ENCODE data around the gene KAZN. TPM values are rescaled to one million over a fixed set of nuclear protein-coding genes. Genes with fewer than 3 reads are reported as not detected.

The KAZN gene
- total and polyA plus RNA-seq, 2 of the 8 experiments (the other 6 are each of a cell fraction or from before 2014, with no cell fraction given), result 3.7 to 11.8 TPM

DNA sequence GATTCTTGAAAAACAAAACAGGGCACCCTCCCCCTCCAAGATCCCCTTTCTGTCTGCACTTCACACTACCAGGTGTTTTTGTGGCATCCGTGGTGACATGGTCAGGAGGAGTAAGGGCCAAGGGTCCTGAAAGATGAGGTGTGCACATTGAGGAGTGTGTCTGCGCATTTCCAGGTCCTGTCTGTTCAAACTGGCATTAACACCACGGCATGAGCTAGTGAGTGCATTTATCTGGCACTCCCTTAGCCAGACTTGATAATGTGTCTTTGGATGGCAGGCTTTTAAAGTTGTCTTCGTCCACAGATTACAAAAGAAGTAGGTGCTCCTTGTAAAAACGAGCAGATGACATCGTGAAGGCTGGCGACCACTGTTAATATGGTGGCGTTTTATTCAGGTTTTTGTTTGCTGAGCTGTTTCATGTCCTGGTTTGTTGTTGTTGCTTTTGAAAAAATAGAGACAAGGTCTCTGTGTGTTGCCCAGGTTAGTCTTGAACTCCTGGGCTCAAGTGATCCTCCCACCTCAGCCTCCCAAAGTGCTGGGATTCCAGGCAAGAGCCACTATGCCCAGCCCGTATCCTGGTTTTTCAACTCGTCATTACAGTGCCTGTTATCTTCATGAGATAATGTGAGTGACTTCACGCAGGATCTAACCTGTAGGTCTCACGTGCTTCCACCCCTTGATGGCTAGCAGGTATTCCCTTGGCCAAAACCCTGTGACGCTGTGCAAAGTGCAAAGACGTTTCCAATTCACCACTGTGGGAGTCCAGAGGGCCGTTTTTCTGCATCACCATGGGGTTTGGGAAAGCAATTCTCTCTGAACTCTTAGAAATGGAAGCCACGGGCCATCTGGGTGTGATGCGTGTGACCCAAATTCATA, 559.3 kb downstream of the KAZN start:
- Histone ChIP-seq H4K8ac (ENCODE audit: extremely low read depth, insufficient read depth, low read length) (no peak overlapping the region), H3K27me3 (replicated peaks in 1 of 4; ENCODE audit: control insufficient read depth in 3 of 4, extremely low read depth in 1 of 4, insufficient read depth in 3 of 4, low read length in 3 of 4) (peaks cover 0 to 10% (median 3%) of the 10 kb centered on the region in 4 experiments; a peak in 4 of 7 replicates), H3K9ac (replicated peaks in 1 of 4; ENCODE audit: extremely low read depth in 1 of 4, low read depth in 3 of 4, low read length in 3 of 4) (no peak overlapping the region; a peak in 1 of 7 replicates), H3K23me2 (ENCODE audit: low read depth, low read length) (peaks cover 12% of the 10 kb centered on the region; the same call in 1 of the 2 replicates), H2AFZ (ENCODE audit: low read length) (no peak overlapping the region), H2BK12ac (ENCODE audit: low read depth, low read length) (no peak overlapping the region), H2BK120ac (replicated peaks; ENCODE audit: low read depth, low read length) (no peak overlapping the region), H3K4me1 (replicated peaks in 1 of 4; ENCODE audit: control insufficient read depth in 3 of 4, insufficient read depth in 4 of 4, low read length in 3 of 4) (peaks cover 3 to 15% (median 9%) of the 10 kb centered on the region in 4 experiments; a peak in 6 of 7 replicates), H2BK15ac (ENCODE audit: low read length) (no peak overlapping the region), H3K4ac (replicated peaks; ENCODE audit: insufficient read length, low read depth, low read length) (no peak overlapping the region), H2AK5ac (ENCODE audit: low read depth, low read length) (no peak overlapping the region), H3K79me1 (ENCODE audit: low read depth, low read length) (peaks cover 5% of the 10 kb centered on the region; the same call in 1 of the 2 replicates), H4K20me1 (replicated peaks in 1 of 2; ENCODE audit: control insufficient read depth in 1 of 2, insufficient read depth in 2 of 2, low read length in 2 of 2) (peaks cover 11 to 13% of the 10 kb centered on the region in 2 experiments), H3K18ac (ENCODE audit: extremely low read depth, low read length) (no peak overlapping the region), H3K14ac (ENCODE audit: insufficient read length) (no peak overlapping the region), H3K23ac (ENCODE audit: insufficient read length) (no peak overlapping the region), H3K36me3 (ENCODE audit: control insufficient read depth in 2 of 4, insufficient read depth in 4 of 4, low read length in 3 of 4) (no peaks in the 10 kb centered on the region), H3K4me2 (ENCODE audit: insufficient read depth in 1 of 2, low read depth in 2 of 2, low read length in 2 of 2) (0 out of 4 replicates have a peak overlapping the region, but pooled peaks of 1 of the 2 experiments have one; percentile 4), H4K91ac (replicated peaks; ENCODE audit: insufficient read length, low read length) (no peak overlapping the region), H3K79me2 (ENCODE audit: control insufficient read depth in 1 of 2, insufficient read depth in 2 of 2, low read length in 2 of 2) (peaks cover 0 to 38% of the 10 kb centered on the region in 2 experiments; a peak in 3 of 4 replicates), H3K56ac (replicated peaks; ENCODE audit: insufficient read length, low read depth, low read length) (no peak overlapping the region), H2BK5ac (ENCODE audit: low read depth, low read length) (no peak overlapping the region), H3K9me3 (ENCODE audit: insufficient read depth in 2 of 2, low read depth in 1 of 2, low read length in 1 of 2) (no peaks in the 10 kb centered on the region), H3K4me3 (ENCODE audit: extremely low read depth in 1 of 4, insufficient read depth in 2 of 4, low read depth in 3 of 4, low read length in 4 of 4) (no peak overlapping the region), H4K5ac (ENCODE audit: insufficient read length, low read depth, low read length) (no peak overlapping the region), H3K27ac (ENCODE audit: low read depth, low read length) (no peak overlapping the region), H2BK20ac (ENCODE audit: low read length) (no peak overlapping the region)
- ChIA-PET POLR2A (ENCODE audit: partially characterized antibody) (interaction anchor here (0.8 kb wide), 1 partner anchor 11 kb away, joined by 3 read pairs; no protein-coding TSS in a partner anchor), CTCF (ENCODE audit: partially characterized antibody) (interaction anchor here (0.5 to 4.1 kb wide), 9 partner anchors 13 to 214 kb away, joined by 3 to 15 read pairs (median 5); no protein-coding TSS in a partner anchor)
- DNase-seq (ENCODE audit: low read depth in 1 of 2, low spot score in 2 of 2), result no peak
- FAIRE-seq, result no peak
- 80% methylated on average over 17 of the region's 17 CpGs; no CpG with 5 or more reads in 1 of the 2 experiments for WGBS, 2 experiments (ENCODE audit: extremely low coverage in 1 of 2, insufficient coverage in 1 of 2, insufficient read length in 1 of 2, insufficient replicate concordance in 2 of 2, low coverage in 1 of 2, low lambda C conversion rate in 2 of 2, missing lambda C conversion rate in 1 of 2)
- TF ChIP-seq NANOG (IDR thresholded peaks at IDR 0.05; ENCODE audit: insufficient read depth, low read depth, low read length, poor library complexity, severe bottlenecking), result no peak
- no peak for TF ChIP-seq BCL11A (IDR thresholded peaks at IDR 0.05; ENCODE audit: low read depth in 2 of 2, low read length in 2 of 2)
- TF ChIP-seq NRF1 (IDR thresholded peaks at IDR 0.05; ENCODE audit: low read depth, low read length), result no peak
- TF ChIP-seq YY1 (IDR thresholded peaks at IDR 0.05; ENCODE audit: low read depth, low read length), result no peak
- TF ChIP-seq, protein P1, sequence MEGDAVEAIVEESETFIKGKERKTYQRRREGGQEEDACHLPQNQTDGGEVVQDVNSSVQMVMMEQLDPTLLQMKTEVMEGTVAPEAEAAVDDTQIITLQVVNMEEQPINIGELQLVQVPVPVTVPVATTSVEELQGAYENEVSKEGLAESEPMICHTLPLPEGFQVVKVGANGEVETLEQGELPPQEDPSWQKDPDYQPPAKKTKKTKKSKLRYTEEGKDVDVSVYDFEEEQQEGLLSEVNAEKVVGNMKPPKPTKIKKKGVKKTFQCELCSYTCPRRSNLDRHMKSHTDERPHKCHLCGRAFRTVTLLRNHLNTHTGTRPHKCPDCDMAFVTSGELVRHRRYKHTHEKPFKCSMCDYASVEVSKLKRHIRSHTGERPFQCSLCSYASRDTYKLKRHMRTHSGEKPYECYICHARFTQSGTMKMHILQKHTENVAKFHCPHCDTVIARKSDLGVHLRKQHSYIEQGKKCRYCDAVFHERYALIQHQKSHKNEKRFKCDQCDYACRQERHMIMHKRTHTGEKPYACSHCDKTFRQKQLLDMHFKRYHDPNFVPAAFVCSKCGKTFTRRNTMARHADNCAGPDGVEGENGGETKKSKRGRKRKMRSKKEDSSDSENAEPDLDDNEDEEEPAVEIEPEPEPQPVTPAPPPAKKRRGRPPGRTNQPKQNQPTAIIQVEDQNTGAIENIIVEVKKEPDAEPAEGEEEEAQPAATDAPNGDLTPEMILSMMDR (IDR thresholded peaks at IDR 0.05; ENCODE audit: control extremely low read depth in 1 of 3, insufficient read depth in 1 of 3, low read depth in 1 of 3, low read length in 3 of 3), result no peak
- TF ChIP-seq POLR2A (IDR thresholded peaks at IDR 0.05; ENCODE audit: control extremely low read depth in 1 of 2, low read depth in 2 of 2, low read length in 2 of 2), result no peak
- TF ChIP-seq POU5F1 (IDR thresholded peaks at IDR 0.05; ENCODE audit: low read depth, low read length), result no peak
- TF ChIP-seq, protein P2, sequence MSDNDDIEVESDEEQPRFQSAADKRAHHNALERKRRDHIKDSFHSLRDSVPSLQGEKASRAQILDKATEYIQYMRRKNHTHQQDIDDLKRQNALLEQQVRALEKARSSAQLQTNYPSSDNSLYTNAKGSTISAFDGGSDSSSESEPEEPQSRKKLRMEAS (IDR thresholded peaks at IDR 0.05), result no peak
- TF ChIP-seq BRCA1 (IDR thresholded peaks at IDR 0.05; ENCODE audit: low read depth, low read length), result no peak
